ENCODE data around the gene ME1. TPM values are rescaled to one million over a fixed set of nuclear protein-coding genes. Genes with fewer than 3 reads are reported as not detected.

Gene ME1
- total RNA-seq, 1 experiment from 2014 or later, result 7.8 TPM

DNA sequence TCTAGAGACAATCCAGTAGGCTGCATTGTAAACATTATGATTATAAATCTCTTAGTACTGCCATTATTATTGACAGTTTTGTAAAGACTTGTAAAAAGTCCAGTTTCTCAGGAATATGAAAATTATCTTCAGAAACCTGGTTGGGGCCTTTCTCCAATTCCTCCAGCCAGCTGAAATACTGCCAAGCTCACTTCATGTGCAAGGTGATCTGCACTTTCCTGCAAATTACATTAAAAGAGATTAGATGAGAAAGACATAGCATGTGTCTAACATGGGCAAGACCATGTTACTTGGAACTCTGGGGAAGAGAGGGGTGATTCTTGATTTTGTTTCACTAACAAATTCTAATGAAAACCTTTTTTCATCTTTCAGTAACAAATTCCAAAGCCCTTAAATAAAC, 261.7 kb downstream of the ME1 start:
- no peak overlapping the region for H2AK5ac ChIP-seq (ENCODE audit: insufficient read length, low read length)
- H3K9me3 ChIP-seq (ENCODE audit: control insufficient read depth, low read depth, low read length), result no peaks in the 10 kb centered on the region
- Mint-ChIP-seq H3K9me3 (no peaks in the 10 kb centered on the region), H3K27me3 (ENCODE audit: low read depth) (no peaks in the 10 kb centered on the region), H3K27ac (no peak overlapping the region), H3K36me3 (ENCODE audit: insufficient read depth in 1 of 3, low read depth in 3 of 3) (peaks cover 26 to 86% (median 69%) of the 10 kb centered on the region in 3 experiments; a peak in 6 of 7 replicates), H3K4me3 (no peak overlapping the region), H3K4me1 (no peaks in the 10 kb centered on the region)
- H2AFZ ChIP-seq (ENCODE audit: low read length), result no peak overlapping the region
- no peaks in the 10 kb centered on the region for H4K20me1 ChIP-seq (ENCODE audit: control insufficient read depth, insufficient read depth, insufficient read length)
- H3K9ac ChIP-seq (ENCODE audit: extremely low read depth, insufficient read length, low read length), result no peak overlapping the region
- no peak overlapping the region for H4K91ac ChIP-seq (ENCODE audit: insufficient read length, low read depth, low read length)
- TF ChIP-seq, protein P1, sequence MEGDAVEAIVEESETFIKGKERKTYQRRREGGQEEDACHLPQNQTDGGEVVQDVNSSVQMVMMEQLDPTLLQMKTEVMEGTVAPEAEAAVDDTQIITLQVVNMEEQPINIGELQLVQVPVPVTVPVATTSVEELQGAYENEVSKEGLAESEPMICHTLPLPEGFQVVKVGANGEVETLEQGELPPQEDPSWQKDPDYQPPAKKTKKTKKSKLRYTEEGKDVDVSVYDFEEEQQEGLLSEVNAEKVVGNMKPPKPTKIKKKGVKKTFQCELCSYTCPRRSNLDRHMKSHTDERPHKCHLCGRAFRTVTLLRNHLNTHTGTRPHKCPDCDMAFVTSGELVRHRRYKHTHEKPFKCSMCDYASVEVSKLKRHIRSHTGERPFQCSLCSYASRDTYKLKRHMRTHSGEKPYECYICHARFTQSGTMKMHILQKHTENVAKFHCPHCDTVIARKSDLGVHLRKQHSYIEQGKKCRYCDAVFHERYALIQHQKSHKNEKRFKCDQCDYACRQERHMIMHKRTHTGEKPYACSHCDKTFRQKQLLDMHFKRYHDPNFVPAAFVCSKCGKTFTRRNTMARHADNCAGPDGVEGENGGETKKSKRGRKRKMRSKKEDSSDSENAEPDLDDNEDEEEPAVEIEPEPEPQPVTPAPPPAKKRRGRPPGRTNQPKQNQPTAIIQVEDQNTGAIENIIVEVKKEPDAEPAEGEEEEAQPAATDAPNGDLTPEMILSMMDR (conservative IDR thresholded peaks at IDR 0.05), result no peak
- H3K14ac ChIP-seq (ENCODE audit: insufficient read depth, low read length), result no peak overlapping the region
- H3K23ac ChIP-seq (ENCODE audit: insufficient read length, low read depth, low read length), result no peak overlapping the region
- no peak overlapping the region for H3K27ac ChIP-seq (ENCODE audit: insufficient read length, low read depth, low read length)
- no peak overlapping the region for H4K5ac ChIP-seq (ENCODE audit: insufficient read length, low read depth, low read length)
- no peak overlapping the region for H2BK20ac ChIP-seq (ENCODE audit: low read depth, low read length, poor library complexity, severe bottlenecking)
- no peaks in the 10 kb centered on the region for H3K23me2 ChIP-seq (ENCODE audit: insufficient read length, low read depth, low read length, poor library complexity, severe bottlenecking)
- H3K18ac ChIP-seq (ENCODE audit: insufficient read length, low read depth, low read length), result no peak overlapping the region
- H2BK5ac ChIP-seq (ENCODE audit: insufficient read length, low read length), result no peak overlapping the region
- H3K79me1 ChIP-seq (ENCODE audit: insufficient read depth, low read depth, low read length, poor library complexity, severe bottlenecking), result no peaks in the 10 kb centered on the region
- no peak overlapping the region for H4K8ac ChIP-seq (replicated peaks; ENCODE audit: insufficient read length, low read depth, low read length)
- no peak overlapping the region for H3K56ac ChIP-seq (ENCODE audit: insufficient read length, low read depth, low read length)
- no peak overlapping the region for H2BK12ac ChIP-seq (ENCODE audit: insufficient read length, low read depth, low read length)
- H2BK15ac ChIP-seq (ENCODE audit: low read depth, low read length), result no peak overlapping the region
- H3K27me3 ChIP-seq (ENCODE audit: insufficient read depth, low read length), result no peaks in the 10 kb centered on the region
- no peak overlapping the region for H2BK120ac ChIP-seq (ENCODE audit: low read depth, low read length, poor library complexity, severe bottlenecking)
- H3K79me2 ChIP-seq (ENCODE audit: insufficient read depth, low read length), result no peaks in the 10 kb centered on the region; the same call in 1 of the 2 replicates
- no peak overlapping the region for H3K4ac ChIP-seq (ENCODE audit: low read depth, low read length)
- H3T11ph ChIP-seq (ENCODE audit: low read length), result no peak overlapping the region
- H3K4me2 ChIP-seq (ENCODE audit: insufficient read depth, insufficient read length, low read length), result no peak overlapping the region
- H3K4me1 ChIP-seq (ENCODE audit: insufficient read depth, low read length), result no peaks in the 10 kb centered on the region
- no peak for DNase-seq
